Activated CD8-positive, alpha-beta memory T cell treated with anti-CD3 and anti-CD28 coated beads for 24 hours (primary cell): Measurements from ENCODE around the gene PRKD2.

Source experiments
- DNase-seq: peaks from one replicate; pipeline ENCODE4 v3.0.0-alpha.2; 2020

Gene PRKD2

GRCh38 chr19:46698395-46699321 is 18.3 kb downstream of the PRKD2 start:
- DNase-seq = no peak

- no peak for DNase-seq
These were observed 19.5 kb downstream of the PRKD2 start for GRCh38 chr19:46697204-46697960.

- DNase-seq = no peak
These were observed 20.1 kb downstream of the PRKD2 start for GRCh38 chr19:46696866-46697203.

DNA sequence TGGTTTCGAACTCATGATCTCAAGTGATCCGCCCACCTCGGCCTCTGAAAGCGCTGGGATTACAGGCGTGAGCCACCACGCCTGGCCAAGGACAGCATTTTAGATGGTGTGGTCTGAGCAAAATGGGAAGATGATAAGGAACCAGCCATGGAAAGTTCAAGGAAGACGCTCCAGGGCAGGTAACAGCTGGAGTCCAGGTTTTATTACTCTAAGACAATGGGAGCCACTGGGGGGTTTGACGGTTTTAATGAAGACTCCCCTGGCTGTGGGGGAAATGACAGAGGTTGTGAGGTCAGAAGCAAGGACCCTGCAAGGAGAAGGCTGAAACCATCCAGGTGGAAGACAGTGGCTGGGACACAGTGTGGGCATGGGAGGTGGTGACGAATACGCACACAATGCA is 20.9 kb downstream of the PRKD2 start:
- DNase-seq = no peak

GRCh38 chr19:46693760-46694159 is 23.2 kb downstream of the PRKD2 start:
- DNase-seq = no peak

GRCh38 chr19:46692918-46693722 is 23.8 kb downstream of the PRKD2 start:
- DNase-seq = no peak

- DNase-seq = no peak
These were observed 25.0 kb downstream of the PRKD2 start for GRCh38 chr19:46691948-46692347.

DNA sequence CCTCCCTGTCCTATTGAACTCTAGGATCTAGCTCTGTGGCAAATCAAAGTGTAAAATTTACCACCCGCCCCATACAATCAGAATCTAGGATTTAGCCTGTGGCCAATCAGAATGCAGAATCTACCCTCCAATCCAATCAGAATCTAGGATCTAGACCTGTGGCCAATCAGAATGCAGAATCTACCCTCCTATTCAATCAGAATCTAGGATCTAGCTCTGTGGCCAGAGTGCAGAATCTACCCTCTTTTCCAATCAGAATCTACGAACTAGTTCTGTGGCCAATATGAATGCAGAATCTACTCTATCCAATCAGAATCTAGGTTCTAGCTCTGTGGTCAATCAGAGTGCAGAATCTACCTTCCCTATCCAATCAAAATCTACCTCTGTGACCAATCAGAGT is 25.8 kb downstream of the PRKD2 start:
- no peak for DNase-seq

- no peak for DNase-seq
These were observed 27.6 kb downstream of the PRKD2 start for GRCh38 chr19:46689358-46689757.

DNA sequence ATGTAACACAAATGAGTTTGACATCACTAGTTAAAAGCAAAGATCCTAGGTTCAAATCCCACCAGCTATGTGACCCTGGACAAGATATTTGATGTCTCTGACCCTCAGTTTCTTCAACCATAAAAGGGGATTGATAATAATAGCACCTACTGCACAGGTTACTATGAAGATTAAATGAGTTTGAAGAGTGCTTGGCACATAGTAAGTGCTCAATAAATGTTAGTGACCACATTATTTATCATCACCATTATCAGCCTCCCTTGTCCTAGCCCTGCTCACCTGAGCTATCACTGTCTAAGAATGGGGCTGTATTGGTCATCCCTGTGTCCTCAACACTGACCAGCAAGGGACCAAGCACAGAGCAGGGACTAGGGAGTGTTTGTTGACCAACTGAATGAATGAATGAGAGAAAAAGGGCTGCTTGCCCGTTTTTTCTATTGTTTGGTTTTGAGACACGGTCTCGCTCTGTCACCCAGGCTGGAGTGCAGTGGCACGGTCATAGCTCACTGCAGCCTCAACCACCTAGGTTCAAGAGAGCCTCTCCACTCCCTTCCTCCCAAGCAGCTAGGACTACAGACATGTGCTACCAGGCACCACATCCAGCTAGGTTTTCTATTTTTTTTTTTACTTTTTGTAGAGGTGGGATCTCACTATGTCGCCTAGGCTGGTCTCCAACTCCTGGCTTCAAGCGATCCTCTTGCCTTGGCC is 29.3 kb downstream of the PRKD2 start:
- DNase-seq = no peak

DNA sequence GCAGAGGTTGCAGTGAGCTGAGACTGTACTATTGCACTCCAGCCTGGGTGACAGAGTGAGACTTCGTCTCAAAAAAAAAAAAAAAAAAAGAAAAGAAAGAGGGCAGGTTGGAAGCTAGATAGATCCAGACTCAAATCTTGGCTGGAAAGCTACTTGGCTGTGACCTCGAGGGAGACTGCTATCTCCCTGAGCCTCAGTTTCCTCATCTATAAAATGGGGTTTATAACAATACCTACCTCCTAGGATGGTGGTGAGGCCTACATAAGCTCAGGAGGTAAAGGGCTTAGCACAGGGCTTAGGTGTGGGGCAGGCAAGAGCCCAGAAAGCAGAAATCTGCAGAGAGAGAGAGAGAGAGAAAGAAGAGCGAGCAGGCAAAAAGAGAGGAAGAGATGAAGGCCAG is 31.7 kb downstream of the PRKD2 start:
- DNase-seq = no peak

DNA sequence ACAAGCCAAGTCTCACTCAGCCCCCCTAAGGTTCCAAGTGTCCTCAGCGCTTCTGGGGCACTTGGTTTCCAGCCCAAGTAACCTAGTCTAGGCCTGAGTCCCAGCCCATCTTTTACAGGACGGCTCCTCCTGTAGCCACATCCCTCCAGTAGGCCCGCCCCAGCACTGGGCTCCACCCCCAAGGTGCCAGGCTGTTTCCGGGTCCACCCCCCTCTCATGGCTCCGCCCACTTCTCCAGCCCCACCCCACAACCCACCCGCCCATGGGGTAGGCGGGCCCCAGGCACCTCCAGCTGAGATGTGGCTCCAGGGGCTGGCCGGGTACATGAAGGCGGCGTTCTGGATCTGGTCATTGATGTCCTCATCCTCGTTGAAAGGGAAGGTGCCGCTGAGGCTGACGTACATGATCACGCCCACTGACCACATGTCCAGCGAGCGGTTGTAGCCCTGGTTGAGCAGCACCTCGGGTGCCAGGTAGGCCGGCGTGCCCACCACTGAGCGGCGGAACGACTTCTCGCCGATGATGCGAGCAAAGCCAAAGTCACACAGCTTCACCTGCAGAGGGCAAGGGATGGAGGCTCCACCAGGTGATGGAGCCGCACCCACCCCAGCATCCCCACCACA is 38.7 kb downstream of the PRKD2 start:
- peak; percentile 79 for DNase-seq

- DNase-seq = no peak
These were observed 42.3 kb downstream of the PRKD2 start for GRCh38 chr19:46674416-46675178.

GRCh38 chr19:46670813-46671212 is 46.1 kb downstream of the PRKD2 start:
- DNase-seq = no peak

DNA sequence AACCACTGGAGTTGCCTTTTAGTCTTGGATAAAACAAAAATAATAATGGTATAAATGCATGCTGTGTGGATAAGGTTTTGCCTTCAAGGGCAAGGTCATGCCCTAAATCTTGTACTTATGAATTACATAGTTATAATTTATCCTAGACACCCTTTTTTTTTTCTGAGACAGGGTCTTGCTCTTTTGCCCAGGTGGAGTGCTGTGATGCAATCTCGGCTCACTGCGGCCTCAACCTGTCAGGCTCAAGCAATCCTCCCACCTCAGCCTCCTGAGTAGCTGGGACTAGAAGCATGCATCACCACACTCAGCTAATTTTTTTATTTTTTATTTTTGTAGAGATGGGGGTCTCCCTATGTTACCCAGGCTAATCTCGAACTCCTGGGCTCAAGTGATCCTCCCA is 48.3 kb downstream of the PRKD2 start:
- DNase-seq = no peak

DNA sequence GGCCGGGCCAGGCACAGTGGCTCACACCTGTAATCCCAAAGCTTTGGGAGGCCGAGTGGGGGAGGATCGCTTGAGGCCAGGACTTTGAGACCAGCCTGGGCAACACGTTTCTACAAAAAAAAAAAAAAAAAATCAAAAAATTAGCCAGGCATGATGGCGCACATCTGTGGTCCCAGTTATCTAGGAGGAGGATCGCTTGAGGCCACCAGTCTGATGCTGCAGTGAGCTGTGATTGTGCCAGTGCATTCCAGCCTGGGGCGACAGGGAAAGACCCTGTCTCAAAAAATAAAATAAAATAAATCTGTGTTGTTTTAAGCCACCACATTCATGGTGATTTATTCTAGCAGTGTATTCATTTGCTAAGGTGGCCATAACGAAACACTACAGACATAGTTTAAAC is 51.8 kb downstream of the PRKD2 start:
- DNase-seq = no peak

DNA sequence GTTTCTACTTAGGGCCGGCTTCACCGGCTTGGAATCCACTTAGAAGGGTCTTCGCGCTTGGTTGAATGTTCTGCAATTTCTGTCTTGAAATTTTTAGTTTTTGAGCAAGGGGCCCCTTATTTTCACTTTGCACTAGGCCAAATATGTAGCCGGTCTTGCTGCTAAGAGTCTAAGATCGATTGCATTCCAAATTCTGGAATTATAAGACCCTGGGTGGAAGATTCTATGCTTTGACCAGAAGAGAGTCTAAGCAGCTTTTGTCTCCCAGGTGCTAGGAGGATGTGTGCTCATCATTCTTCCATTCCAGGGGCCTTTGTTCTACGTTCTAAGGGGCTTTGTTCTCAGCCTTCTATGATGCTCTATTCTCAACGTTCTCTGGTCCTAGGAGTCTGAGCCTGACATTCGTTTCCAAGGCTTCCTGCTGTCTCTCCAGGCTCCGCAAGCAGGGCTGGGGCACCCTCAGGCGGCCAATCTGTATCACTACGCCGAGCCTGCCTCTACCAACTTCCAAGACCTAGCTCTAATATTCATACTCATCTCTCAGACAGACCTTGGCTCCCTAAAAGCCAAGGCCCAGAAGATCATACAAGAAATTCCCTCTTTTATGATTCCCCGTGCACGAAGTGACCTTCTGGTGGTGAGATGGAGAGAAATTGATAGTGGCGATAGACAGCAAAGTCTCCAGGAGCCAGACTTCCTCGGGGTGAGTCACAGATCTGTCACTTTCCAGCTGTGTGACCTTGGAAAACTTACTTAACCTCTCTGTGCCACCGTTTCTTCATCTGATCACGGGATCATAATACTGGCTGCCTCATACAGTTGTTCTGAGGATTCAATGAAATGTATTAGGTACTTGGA is 55.0 kb downstream of the PRKD2 start:
- peak; percentile 82 for DNase-seq

DNA sequence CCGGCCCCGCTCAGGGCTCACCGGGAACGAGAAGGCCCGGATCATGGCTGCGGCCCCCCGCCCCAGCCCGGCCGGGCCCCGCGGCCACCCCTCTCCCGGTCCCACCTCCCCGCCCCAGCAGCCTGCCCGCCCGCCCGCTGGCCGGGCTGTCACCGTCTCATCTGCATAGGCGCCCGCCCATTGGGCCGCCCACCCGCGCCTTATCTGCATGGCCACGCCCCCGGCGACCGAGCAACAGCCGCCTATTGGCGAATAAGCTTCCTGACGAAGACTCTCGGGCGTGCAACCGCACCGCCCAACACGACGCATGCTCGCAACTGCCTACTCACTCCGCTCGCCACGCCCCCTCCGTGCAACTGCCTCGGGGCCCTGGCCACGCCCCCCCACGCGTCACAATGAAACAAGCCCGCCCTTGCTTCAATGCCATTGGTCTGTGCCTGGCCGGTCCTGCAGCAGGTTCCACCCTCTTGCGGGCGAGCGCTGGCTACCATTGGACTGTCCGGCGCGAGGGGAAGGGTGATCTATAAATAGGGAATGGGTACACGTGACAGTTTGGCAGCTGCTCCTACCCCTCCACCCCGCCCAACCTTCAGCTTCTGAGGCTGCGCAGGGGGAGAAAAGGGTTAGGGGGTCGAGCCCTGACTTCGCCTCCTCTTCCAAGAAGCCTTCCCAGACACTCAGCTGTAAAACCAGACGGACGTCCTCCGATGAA is 55.7 kb downstream of the PRKD2 start, which contains the start of gene DACT3:
Gene DACT3, minus strand, starts transcription at position 163 of the 712 bp plus-strand sequence. Its CDS starts 118 bp downstream, at position 45.
- peak; percentile 100 for DNase-seq

DNA sequence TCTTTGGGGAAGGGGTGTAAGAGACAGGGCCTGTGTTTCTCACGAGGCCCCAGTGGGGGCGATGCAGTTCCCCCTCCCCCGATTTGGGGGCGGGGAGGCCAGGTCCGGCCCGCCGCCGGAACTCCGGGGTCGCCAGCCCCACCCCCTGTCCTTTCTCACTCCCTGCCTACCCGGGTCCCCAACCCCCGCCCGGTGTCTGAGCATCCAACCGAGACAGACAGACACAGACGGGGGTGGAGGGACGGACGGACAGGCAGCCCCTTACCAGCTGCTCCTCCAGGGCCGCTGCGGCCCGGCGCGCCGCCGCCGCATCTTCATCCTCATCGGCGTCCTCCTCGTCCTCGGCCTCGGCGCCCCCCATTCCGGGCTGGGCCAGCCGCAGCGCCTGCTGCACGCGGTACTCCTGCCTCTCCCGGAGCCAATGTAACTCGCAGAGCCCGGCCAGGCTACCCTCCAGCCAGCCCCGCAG is 56.3 kb downstream of the PRKD2 start:
- no peak for DNase-seq
